Gastroesophageal sphincter (tissue), 3 donors: Measurements from ENCODE around the gene SCGB3A1.

Experiments used
- CTCF ChIP-seq, 4 experiments: fragments of 200-600 bp in 2 of 4; fragments of 450-650 bp in 2 of 4; sonication (generic) in 1 of 4; IDR thresholded peaks; one replicate each; pipeline ENCODE4 v1.5.1; 2017 to 2019; ENCODE audit warnings: antibody characterized with exemption in 4 of 4, mild to moderate bottlenecking in 2 of 4, moderate library complexity in 2 of 4
- EP300 ChIP-seq: sonication (generic); formaldehyde crosslinking; IDR thresholded peaks from one replicate; pipeline ENCODE4 v1.6.1; 2017; ENCODE audit warnings: antibody characterized with exemption, mild to moderate bottlenecking
- POLR2A ChIP-seq, 2 donors: fragments of 450-650 bp; IDR thresholded peaks; one replicate each; pipeline ENCODE4 v1.6.1; 2017; ENCODE audit warnings: antibody characterized with exemption in 2 of 2, mild to moderate bottlenecking in 2 of 2, moderate library complexity in 1 of 2
- POLR2AphosphoS5 ChIP-seq: sonication (generic); formaldehyde crosslinking; IDR thresholded peaks from one replicate; pipeline ENCODE4 v1.6.1; 2017; ENCODE audit warnings: antibody characterized with exemption

GRCh38 chr5:180589771-180590542 lies 1.3 kb downstream of the SCGB3A1 start:
- no peak for TF ChIP-seq CTCF (IDR thresholded peaks at IDR 0.05)
- TF ChIP-seq EP300: no peak
- TF ChIP-seq POLR2A (IDR thresholded peaks at IDR 0.05): no peak
- TF ChIP-seq POLR2AphosphoS5: no peak
